ENCODE measurements around the gene DENND1A.
"Not testable (repeated sequence)": the region's sequence is repeated elsewhere in the genome, so short reads cannot be mapped to it uniquely, and the experiment has no call there.

The DENND1A gene

GRCh38 chr9:123771690-123772089 lies 158.2 kb downstream of the DENND1A start:
- DNase-seq (ENCODE audit: low read depth, low spot score), result no peak

GRCh38 chr9:123769719-123770118 lies 160.2 kb downstream of the DENND1A start:
- no peak for DNase-seq (ENCODE audit: low read depth, low spot score)

- DNase-seq (ENCODE audit: low read depth, low spot score), result no peak
Observed at GRCh38 chr9:123763910-123764588, 165.9 kb downstream of the DENND1A start.

GRCh38 chr9:123761905-123762605 lies 167.9 kb downstream of the DENND1A start:
- DNase-seq (ENCODE audit: low read depth, low spot score), result no peak

GRCh38 chr9:123757960-123758359 lies 172.0 kb downstream of the DENND1A start:
- no peak for DNase-seq (ENCODE audit: low read depth, low spot score)

- DNase-seq (ENCODE audit: low read depth, low spot score), result no peak
Observed at GRCh38 chr9:123757547-123757946, 172.4 kb downstream of the DENND1A start.

GRCh38 chr9:123756484-123757106 lies 173.3 kb downstream of the DENND1A start:
- DNase-seq (ENCODE audit: low read depth, low spot score), result no peak

GRCh38 chr9:123753669-123754258 lies 176.2 kb downstream of the DENND1A start:
- no peak for DNase-seq (ENCODE audit: low read depth, low spot score)

- DNase-seq (ENCODE audit: low read depth, low spot score), result no peak
Observed at GRCh38 chr9:123753016-123753415, 176.9 kb downstream of the DENND1A start.

- no peak for DNase-seq (ENCODE audit: low read depth, low spot score)
Observed at GRCh38 chr9:123749580-123750202, 180.2 kb downstream of the DENND1A start.

GRCh38 chr9:123746765-123747164 lies 183.2 kb downstream of the DENND1A start:
- DNase-seq (ENCODE audit: low read depth, low spot score), result no peak

GRCh38 chr9:123745933-123746332 lies 184.0 kb downstream of the DENND1A start:
- DNase-seq (ENCODE audit: low read depth, low spot score), result no peak

- DNase-seq (ENCODE audit: low read depth, low spot score), result no peak
Observed at GRCh38 chr9:123745451-123745850, 184.5 kb downstream of the DENND1A start.

- no peak for DNase-seq (ENCODE audit: low read depth, low spot score)
Observed at GRCh38 chr9:123743737-123744136, 186.2 kb downstream of the DENND1A start.

- DNase-seq (ENCODE audit: low read depth, low spot score), result no peak
Observed at GRCh38 chr9:123742009-123742767, 187.7 kb downstream of the DENND1A start.

GRCh38 chr9:123741214-123741613 lies 188.7 kb downstream of the DENND1A start:
- no peak for DNase-seq (ENCODE audit: low read depth, low spot score)

- no peak for DNase-seq (ENCODE audit: low read depth, low spot score)
Observed at GRCh38 chr9:123739902-123740301, 190.0 kb downstream of the DENND1A start.

- DNase-seq (ENCODE audit: low read depth, low spot score), result no peak
Observed at GRCh38 chr9:123739387-123739786, 190.5 kb downstream of the DENND1A start.

- DNase-seq (ENCODE audit: low read depth, low spot score), result no peak
Observed at GRCh38 chr9:123738648-123739047, 191.3 kb downstream of the DENND1A start.

- DNase-seq (ENCODE audit: low read depth, low spot score), result no peak
Observed at GRCh38 chr9:123735376-123735775, 194.6 kb downstream of the DENND1A start.

- not testable (repeated sequence) for DNase-seq (ENCODE audit: low read depth, low spot score)
Observed at GRCh38 chr9:123728571-123728970, 201.4 kb downstream of the DENND1A start.
